OCI-LY7 (cell line): ENCODE results near the gene TULP4. TPM values are rescaled to one million over a fixed set of nuclear protein-coding genes. Genes with fewer than 3 reads are reported as not detected.

Experiments used
- BruUV-seq: library from RNA; stranded (reverse); fragments of 400-500 nt; replicated peaks from 2 replicates; lab custom pipeline; 2021; lab: Mats Ljungman, UMichigan
- CTCF ChIA-PET: fragments of 300-600 bp; sonication (Branson Sonifier 250); formaldehyde crosslinking; loops from one replicate; lab custom pipeline; 2022; ENCODE audit warnings: antibody characterized with exemption; ENCODE audit not compliant: unreplicated experiment; lab: Charles Lee
- POLR2A ChIA-PET: fragments of 300-600 bp; sonication (Branson Sonifier 250); formaldehyde crosslinking; loops from one replicate; lab custom pipeline; 2022; ENCODE audit warnings: antibody characterized with exemption; lab: Charles Lee
- DNase-seq: peaks from one replicate; pipeline ENCODE4 v3.0.0-alpha.2; 2015; ENCODE audit warnings: low spot score
- H2AFZ ChIP-seq: fragments of 200-600 bp; sonication (generic), shearing (Covaris generic); 2 replicates; pipeline ENCODE4 v1.6.1; 2014; ENCODE audit warnings: mild to moderate bottlenecking, antibody characterized with exemption, low read length, moderate library complexity
- H3K27ac ChIP-seq: fragments of 200-600 bp; sonication (generic); 2 replicates; pipeline ENCODE4 v1.5.1; 2014; ENCODE audit warnings: mixed run types, low read depth, mild to moderate bottlenecking, moderate library complexity, low read length, inconsistent platforms; ENCODE audit not compliant: poor library complexity, severe bottlenecking
- H3K36me3 ChIP-seq: fragments of 200-600 bp; sonication (generic); 2 replicates; pipeline ENCODE4 v1.6.1; 2014; ENCODE audit warnings: mild to moderate bottlenecking, antibody characterized with exemption, low read length, moderate library complexity, mixed read lengths; ENCODE audit not compliant: insufficient read depth
- H3K4me1 ChIP-seq: fragments of 200-600 bp; sonication (generic); 2 replicates; pipeline ENCODE4 v1.5.1; 2014; ENCODE audit warnings: mild to moderate bottlenecking, low read length; ENCODE audit not compliant: insufficient read depth, poor library complexity, severe bottlenecking
- H3K4me2 ChIP-seq: fragments of 200-600 bp; sonication (generic); 2 replicates; pipeline ENCODE4 v1.6.1; 2014; ENCODE audit warnings: mild to moderate bottlenecking, low read length
- H3K4me3 ChIP-seq: fragments of 200-600 bp; sonication (generic); 2 replicates; pipeline ENCODE4 v1.5.1; 2014; ENCODE audit warnings: mild to moderate bottlenecking, low read depth, low read length; ENCODE audit not compliant: poor library complexity, severe bottlenecking
- H3K79me2 ChIP-seq: fragments of 200-600 bp; sonication (generic); 2 replicates; pipeline ENCODE4 v1.6.1; 2016; ENCODE audit warnings: low read depth, mild to moderate bottlenecking, low read length, moderate library complexity, mixed read lengths; ENCODE audit not compliant: insufficient read depth
- H3K9me2 ChIP-seq: fragments of 200-600 bp; sonication (generic); 2 replicates; pipeline ENCODE4 v1.6.1; 2016; ENCODE audit warnings: mild to moderate bottlenecking, low read length, mixed read lengths; ENCODE audit not compliant: insufficient read depth
- H3K9me3 ChIP-seq: fragments of 200-600 bp; sonication (generic); 2 replicates; pipeline ENCODE4 v1.6.1; 2014; ENCODE audit warnings: mild to moderate bottlenecking, mixed run types, low read length, mixed read lengths
- H4K20me1 ChIP-seq: fragments of 200-600 bp; sonication (generic); 2 replicates; pipeline ENCODE4 v1.6.1; 2014; ENCODE audit warnings: mild to moderate bottlenecking, antibody characterized with exemption, low read length, moderate library complexity, mixed read lengths; ENCODE audit not compliant: insufficient read depth
- EZH2phosphoT487 ChIP-seq: fragments of 200-600 bp; sonication (generic); IDR thresholded peaks from 2 replicates; pipeline ENCODE4 v1.6.1; 2018; ENCODE audit warnings: low read depth, borderline replicate concordance, mild to moderate bottlenecking, mixed run types, antibody characterized with exemption, low read length, moderate library complexity, mixed read lengths
- intact Hi-C: fragments of 100-400 bp; cut with micrococcal nuclease; formaldehyde crosslinking; loops from one replicate; pipeline ENCODE4 v1.10.0; 2022; ENCODE audit not compliant: unreplicated experiment
- total RNA-seq, 2 experiments: library from RNA; depleted of rRNA in 1 of 2; stranded (reverse); fragments of >200 nt in 1 of 2; shearing (Covaris generic) in 1 of 2; gene quantifications; 2 replicates each; pipeline ENCODE4 v1.2.3, GENCODE V29; 2014 to 2022
- TF ChIP-seq, protein P1 (sequence below): fragments of 200-600 bp; sonication (generic); conservative IDR thresholded peaks from 2 replicates; pipeline ENCODE4 v1.5.1; 2014; ENCODE audit warnings: mild to moderate bottlenecking, antibody characterized with exemption, low read length, moderate library complexity, mixed read lengths

TULP4 gene
- total RNA-seq, 2 experiments from 2014 or later: 62.1 to 64.8 TPM

DNA sequence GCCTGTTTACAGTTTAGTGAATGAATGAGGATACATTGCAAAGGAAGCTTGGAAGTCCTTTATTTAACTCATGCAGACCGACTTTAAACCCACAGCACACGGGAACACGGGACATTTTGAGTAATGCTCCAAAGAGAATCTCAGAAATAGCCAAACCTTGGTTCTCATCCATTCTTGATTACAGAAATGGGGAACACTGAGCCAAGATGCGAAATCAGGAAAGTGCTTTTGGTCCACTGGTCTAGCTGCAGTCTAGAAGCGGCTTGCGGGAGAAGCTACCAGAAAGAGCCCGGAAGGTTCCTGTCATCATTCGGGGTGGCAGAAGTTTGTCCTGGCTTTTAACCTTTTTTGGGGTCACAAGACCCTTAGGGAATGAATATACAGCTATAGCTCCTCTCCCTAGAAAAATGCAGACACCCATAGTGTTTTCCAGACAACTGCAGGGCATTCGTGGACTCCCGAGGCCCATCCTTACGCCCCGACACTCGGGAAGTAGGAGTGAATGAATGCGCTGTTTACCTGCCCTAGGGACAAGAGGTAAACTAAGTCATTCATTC, 247.2 kb downstream of the TULP4 start:
- TF ChIP-seq, protein P1, sequence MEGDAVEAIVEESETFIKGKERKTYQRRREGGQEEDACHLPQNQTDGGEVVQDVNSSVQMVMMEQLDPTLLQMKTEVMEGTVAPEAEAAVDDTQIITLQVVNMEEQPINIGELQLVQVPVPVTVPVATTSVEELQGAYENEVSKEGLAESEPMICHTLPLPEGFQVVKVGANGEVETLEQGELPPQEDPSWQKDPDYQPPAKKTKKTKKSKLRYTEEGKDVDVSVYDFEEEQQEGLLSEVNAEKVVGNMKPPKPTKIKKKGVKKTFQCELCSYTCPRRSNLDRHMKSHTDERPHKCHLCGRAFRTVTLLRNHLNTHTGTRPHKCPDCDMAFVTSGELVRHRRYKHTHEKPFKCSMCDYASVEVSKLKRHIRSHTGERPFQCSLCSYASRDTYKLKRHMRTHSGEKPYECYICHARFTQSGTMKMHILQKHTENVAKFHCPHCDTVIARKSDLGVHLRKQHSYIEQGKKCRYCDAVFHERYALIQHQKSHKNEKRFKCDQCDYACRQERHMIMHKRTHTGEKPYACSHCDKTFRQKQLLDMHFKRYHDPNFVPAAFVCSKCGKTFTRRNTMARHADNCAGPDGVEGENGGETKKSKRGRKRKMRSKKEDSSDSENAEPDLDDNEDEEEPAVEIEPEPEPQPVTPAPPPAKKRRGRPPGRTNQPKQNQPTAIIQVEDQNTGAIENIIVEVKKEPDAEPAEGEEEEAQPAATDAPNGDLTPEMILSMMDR: no peak
- TF ChIP-seq EZH2phosphoT487: no peak
- H3K36me3 ChIP-seq: no peaks in the 10 kb centered on the region
- intact Hi-C loops: no loop called here
- peak overlapping the region; percentile 91 for H3K4me3 ChIP-seq
- POLR2A ChIA-PET: interaction anchor here (1.0 to 1.1 kb wide), 2 partner anchors 11 to 19 kb away, joined by 3 read pairs; no protein-coding TSS in a partner anchor
- H3K9me2 ChIP-seq: no peaks in the 10 kb centered on the region
- H3K79me2 ChIP-seq: peaks cover 10% of the 10 kb centered on the region; the same call in 1 of the 2 replicates
- peak overlapping the region; percentile 99 for H2AFZ ChIP-seq
- peak overlapping the region; percentile 5 for H3K27ac ChIP-seq
- TSS peak; percentile 79 for BruUV-seq
- CTCF ChIA-PET: interaction anchor here (0.6 kb wide), 1 partner anchor 172 kb away, joined by 3 read pairs; no protein-coding TSS in a partner anchor
- H4K20me1 ChIP-seq: no peaks in the 10 kb centered on the region; the same call in 1 of the 2 replicates
- no peaks in the 10 kb centered on the region for H3K9me3 ChIP-seq
- no peak for DNase-seq
- H3K4me1 ChIP-seq: peaks cover 16% of the 10 kb centered on the region
- peak overlapping the region; percentile 90 for H3K4me2 ChIP-seq

DNA sequence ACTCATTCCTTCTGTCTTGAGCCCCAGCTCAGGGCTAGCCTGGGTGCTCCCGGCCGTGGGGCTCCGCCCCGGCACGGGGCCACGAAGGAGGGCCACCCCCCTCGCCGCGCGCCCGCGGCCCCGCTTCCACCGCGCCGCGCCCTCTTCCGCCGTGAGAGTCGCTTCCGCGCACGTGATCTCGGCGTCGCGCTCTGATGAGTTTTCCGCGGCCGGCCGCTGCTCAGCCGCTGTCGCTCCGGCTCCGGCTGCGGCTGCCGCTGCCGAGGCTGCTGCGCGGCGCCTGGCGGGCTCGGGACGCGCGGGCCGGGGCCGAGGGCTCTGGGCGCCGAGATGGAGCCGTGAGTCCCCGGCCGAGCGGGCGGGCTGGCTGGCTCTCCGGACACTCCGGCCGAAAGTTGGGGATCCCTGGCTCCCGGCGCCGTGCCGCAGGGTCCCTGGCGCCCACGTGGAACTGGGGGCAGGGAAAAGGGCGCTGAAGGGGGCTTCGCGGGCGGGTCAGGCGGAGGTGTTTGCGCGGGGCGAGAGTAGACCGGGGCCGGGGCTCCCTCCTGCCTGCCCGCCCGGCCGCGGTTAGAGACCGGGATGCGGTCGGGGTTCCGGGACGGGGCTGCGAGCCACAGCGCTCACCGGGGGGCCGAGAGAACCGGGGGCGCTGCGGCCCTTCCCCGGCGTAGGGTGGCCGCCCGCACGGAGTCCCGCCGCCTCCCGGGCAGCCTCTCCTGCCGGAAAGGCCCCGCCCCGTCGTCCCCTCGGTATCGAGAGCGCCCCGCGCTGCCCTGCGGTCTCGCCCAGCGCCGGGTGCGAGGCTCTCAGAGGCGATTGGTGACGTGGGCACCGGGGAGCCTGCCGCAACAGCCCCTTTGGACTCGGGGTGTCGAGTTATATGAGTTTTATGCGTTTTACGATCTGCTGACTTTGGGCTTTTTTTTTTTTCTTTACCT, 247.9 kb downstream of the TULP4 start, which contains the start of gene TMEM181:
Gene TMEM181, plus strand, starts transcription at position 197 of the 941 bp plus-strand sequence. Its CDS starts 134 bp downstream, at position 331.
- intact Hi-C loops: no loop called here
- no peaks in the 10 kb centered on the region for H3K9me2 ChIP-seq
- ChIA-PET CTCF (no interaction called here), POLR2A (interaction anchor here (1.1 kb wide), 1 partner anchor 18 kb away, joined by 3 read pairs; no protein-coding TSS in a partner anchor)
- BruUV-seq: no TSS peak
- peak within 1 kb of the TSS; percentile 90 for H3K4me2 ChIP-seq
- H3K79me2 ChIP-seq: peaks cover 10% of the 10 kb centered on the region; the same call in 1 of the 2 replicates
- H4K20me1 ChIP-seq: no peaks in the 10 kb centered on the region; the same call in 1 of the 2 replicates
- H3K4me3 ChIP-seq: peak within 1 kb of the TSS; percentile 91
- peak within 1 kb of the TSS; percentile 51 for H3K27ac ChIP-seq
- H2AFZ ChIP-seq: peak within 1 kb of the TSS; percentile 99
- DNase-seq: peak; percentile 92
- TF ChIP-seq, protein P1: peak; percentile 36; the same call in 1 of the 2 replicates
- TF ChIP-seq EZH2phosphoT487: no peak
- no peaks in the 10 kb centered on the region for H3K9me3 ChIP-seq
- peaks cover 16% of the 10 kb centered on the region for H3K4me1 ChIP-seq
- no peaks in the 10 kb centered on the region for H3K36me3 ChIP-seq
